Measurements from ENCODE around the gene EFTUD2.

GRCh38 chr17:44906763-44907728 lies 7.8 kb upstream of the EFTUD2 start:
- TF ChIP-seq CTCF (IDR thresholded peaks at IDR 0.05) = no peak
- no peak for TF ChIP-seq POLR2A (IDR thresholded peaks at IDR 0.05)
